ENCODE results near the gene HCRTR1. TPM values are rescaled to one million over a fixed set of nuclear protein-coding genes. Genes with fewer than 3 reads are reported as not detected.

HCRTR1 gene
- total and polyA plus RNA-seq, 4 experiments from 2014 or later = not detected

DNA sequence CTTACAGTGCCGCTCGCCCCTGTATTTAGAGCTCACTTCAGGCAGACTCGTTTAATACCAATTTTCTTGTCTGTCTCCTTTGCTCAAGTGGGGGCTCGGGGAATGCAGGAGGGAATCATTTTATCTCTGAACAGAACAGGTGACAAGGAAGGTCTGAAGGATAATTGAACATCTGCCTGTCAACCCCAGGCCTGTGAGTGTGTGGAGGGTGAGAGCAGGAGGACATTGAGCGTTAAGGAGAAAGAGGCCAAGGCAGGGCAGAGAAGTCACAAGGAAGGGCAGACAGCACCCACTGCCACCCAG, 36.9 kb downstream of the HCRTR1 start:
- Mint-ChIP-seq H3K9me3 (no peaks in the 10 kb centered on the region), H3K27me3 (peaks cover 2 to 6% of the 10 kb centered on the region in 2 donors), H3K27ac (peak overlapping the region in 2 of 7 donors; percentile 6 to 14), H3K4me1 (no peaks in the 10 kb centered on the region), H3K4me3 (no peak overlapping the region), H3K36me3 (no peaks in the 10 kb centered on the region)
- ChIA-PET CTCF (ENCODE audit: partially characterized antibody) (no interaction called here), POLR2A (ENCODE audit: partially characterized antibody) (interaction anchor here (0.9 kb wide), 1 partner anchor 10 kb away, joined by 3 read pairs; the partner anchor contains the start of gene PEF1)
- intact Hi-C loops (cut with micrococcal nuclease) = no loop called here
- Histone ChIP-seq H3K27ac (ENCODE audit: low read depth, low read length) (no peak overlapping the region), H3K27me3 (ENCODE audit: insufficient read depth, low read length) (no peaks in the 10 kb centered on the region), H3K9me3 (ENCODE audit: control insufficient read depth in 1 of 2, low read length in 2 of 2) (no peaks in the 10 kb centered on the region), H3K4me3 (ENCODE audit: low read length in 2 of 2) (no peak overlapping the region), H3K4me1 (ENCODE audit: insufficient read depth, low read length) (no peaks in the 10 kb centered on the region), H3K36me3 (ENCODE audit: insufficient read depth, low read length) (no peaks in the 10 kb centered on the region)
- peak in 1 of 5 donors; percentile 11 for DNase-seq

DNA sequence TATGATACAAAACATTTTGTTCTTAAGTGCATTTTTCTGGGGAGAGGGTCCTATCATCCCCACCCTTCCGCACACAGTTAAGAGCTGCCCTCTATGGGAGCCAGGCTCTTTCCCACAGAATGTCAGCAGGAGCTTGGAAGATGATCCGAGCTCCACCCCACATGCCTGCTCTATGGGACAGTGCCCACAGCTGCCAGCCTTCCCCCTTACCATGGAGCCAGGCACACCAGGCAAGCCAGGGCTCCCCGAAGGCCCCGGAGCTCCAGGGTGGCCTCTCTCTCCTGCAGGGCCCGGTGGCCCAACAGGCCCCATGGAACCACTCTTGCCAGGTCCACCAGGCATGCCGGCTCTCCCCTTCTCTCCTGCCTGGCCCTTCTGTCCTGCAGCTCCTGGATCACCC, 37.6 kb downstream of the HCRTR1 start:
- no peaks in the 10 kb centered on the region for H3K9me3 ChIP-seq (ENCODE audit: control insufficient read depth in 1 of 2, low read length in 2 of 2)
- Mint-ChIP-seq H3K27ac (peak overlapping the region in 2 of 7 donors; percentile 22 to 43), H3K9me3 (no peaks in the 10 kb centered on the region), H3K4me1 (no peaks in the 10 kb centered on the region), H3K36me3 (no peaks in the 10 kb centered on the region), H3K4me3 (no peak overlapping the region), H3K27me3 (peaks cover 2 to 6% of the 10 kb centered on the region in 2 donors)
- no peak overlapping the region for H3K27ac ChIP-seq (ENCODE audit: low read depth, low read length)
- no peak overlapping the region for H3K4me3 ChIP-seq (ENCODE audit: low read length in 2 of 2)
- CTCF ChIA-PET (ENCODE audit: partially characterized antibody) = no interaction called here
- H3K36me3 ChIP-seq (ENCODE audit: insufficient read depth, low read length) = no peaks in the 10 kb centered on the region
- POLR2A ChIA-PET (ENCODE audit: partially characterized antibody) = interaction anchor here (0.9 kb wide), 1 partner anchor 10 kb away, joined by 3 read pairs; the partner anchor contains the start of gene PEF1
- no peaks in the 10 kb centered on the region for H3K4me1 ChIP-seq (ENCODE audit: insufficient read depth, low read length)
- no peaks in the 10 kb centered on the region for H3K27me3 ChIP-seq (ENCODE audit: insufficient read depth, low read length)
- intact Hi-C loops (cut with micrococcal nuclease) = no loop called here
- peak in 1 of 5 donors; percentile 23 for DNase-seq

DNA sequence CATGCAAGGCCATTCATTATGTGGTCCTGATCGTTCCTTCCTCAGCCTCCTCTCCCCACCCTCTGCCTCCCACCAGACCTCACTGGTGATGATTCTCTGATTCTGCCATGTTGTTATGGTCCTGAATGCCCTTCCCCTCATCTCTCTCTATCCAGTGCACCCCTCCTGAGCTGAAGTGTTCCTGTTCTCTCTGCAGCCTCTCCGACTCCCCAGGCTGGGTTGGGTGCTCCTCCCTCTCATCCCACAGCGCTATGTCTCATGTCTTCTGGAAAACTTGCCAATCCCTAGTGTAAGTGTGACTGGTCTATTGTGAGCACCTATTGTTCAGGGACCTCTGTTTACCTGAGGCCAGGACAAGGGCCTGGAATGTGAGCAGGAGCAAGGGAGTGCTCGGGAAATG, 38.3 kb downstream of the HCRTR1 start:
- Mint-ChIP-seq H3K36me3 (no peaks in the 10 kb centered on the region), H3K27ac (no peak overlapping the region), H3K9me3 (no peaks in the 10 kb centered on the region), H3K27me3 (peaks cover 2 to 6% of the 10 kb centered on the region in 2 donors), H3K4me3 (no peak overlapping the region), H3K4me1 (no peaks in the 10 kb centered on the region)
- CTCF ChIA-PET (ENCODE audit: partially characterized antibody) = no interaction called here
- Histone ChIP-seq H3K4me3 (ENCODE audit: low read length in 2 of 2) (no peak overlapping the region), H3K27me3 (ENCODE audit: insufficient read depth, low read length) (no peaks in the 10 kb centered on the region), H3K4me1 (ENCODE audit: insufficient read depth, low read length) (no peaks in the 10 kb centered on the region), H3K27ac (ENCODE audit: low read depth, low read length) (no peak overlapping the region), H3K36me3 (ENCODE audit: insufficient read depth, low read length) (no peaks in the 10 kb centered on the region), H3K9me3 (ENCODE audit: control insufficient read depth in 1 of 2, low read length in 2 of 2) (no peaks in the 10 kb centered on the region)
- POLR2A ChIA-PET (ENCODE audit: partially characterized antibody) = no interaction called here
- peak in 1 of 5 donors; percentile 10 for DNase-seq
- intact Hi-C loops (cut with micrococcal nuclease) = no loop called here

DNA sequence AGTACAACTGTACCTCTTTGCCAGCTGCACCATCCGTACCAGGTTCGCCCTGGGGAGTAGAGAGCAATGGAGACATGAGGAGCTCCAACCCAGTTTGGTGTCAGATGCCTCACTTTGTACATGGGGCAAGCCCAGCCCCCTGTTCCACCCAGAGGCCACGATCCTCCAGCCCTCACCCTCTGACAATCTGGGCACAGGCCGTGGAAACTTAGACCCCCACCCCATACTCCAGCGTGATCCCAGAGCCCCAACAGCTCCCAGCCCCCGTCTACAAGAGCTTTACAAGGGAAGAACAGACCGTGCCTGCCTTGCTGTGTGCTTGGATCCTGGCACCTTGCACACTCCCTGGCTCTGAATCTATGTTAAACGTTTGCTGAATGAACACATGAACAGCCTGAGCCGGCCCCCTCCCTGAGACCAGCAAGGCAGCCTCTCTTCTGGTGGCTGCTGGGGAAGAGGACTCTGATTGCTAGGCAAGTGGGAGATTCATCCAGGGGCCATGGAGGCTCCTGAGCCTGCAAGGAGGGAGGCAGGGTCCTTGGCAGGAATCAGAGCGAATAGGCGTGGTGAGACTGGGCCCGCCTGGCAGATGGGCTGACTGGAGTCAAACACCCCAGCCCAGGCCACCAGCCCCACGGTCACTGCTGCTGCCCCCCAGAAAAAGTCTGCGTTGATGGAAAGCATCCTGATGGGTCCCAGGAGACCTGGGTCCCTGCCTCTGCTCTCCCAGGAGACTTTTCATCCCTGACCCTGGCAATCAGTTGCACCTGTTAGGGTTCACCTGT, 39.7 kb downstream of the HCRTR1 start:
- peak in 1 of 5 donors; percentile 17 for DNase-seq
- no peaks in the 10 kb centered on the region for H3K27me3 ChIP-seq (ENCODE audit: insufficient read depth, low read length)
- peak overlapping the region in 1 of 7 donors; percentile 53 for H3K27ac Mint-ChIP-seq
- CTCF ChIA-PET (ENCODE audit: partially characterized antibody) = no interaction called here
- no peaks in the 10 kb centered on the region for H3K9me3 ChIP-seq (ENCODE audit: control insufficient read depth in 1 of 2, low read length in 2 of 2)
- H3K9me3 Mint-ChIP-seq = no peaks in the 10 kb centered on the region
- no peak overlapping the region for H3K4me3 ChIP-seq (ENCODE audit: low read length in 2 of 2)
- H3K36me3 ChIP-seq (ENCODE audit: insufficient read depth, low read length) = no peaks in the 10 kb centered on the region
- POLR2A ChIA-PET (ENCODE audit: partially characterized antibody) = no interaction called here
- H3K4me1 ChIP-seq (ENCODE audit: insufficient read depth, low read length) = no peaks in the 10 kb centered on the region
- intact Hi-C loops (cut with micrococcal nuclease) = no loop called here
- H3K36me3 Mint-ChIP-seq = no peaks in the 10 kb centered on the region
- no peak overlapping the region for H3K4me3 Mint-ChIP-seq
- H3K27me3 Mint-ChIP-seq = peaks cover 2 to 6% of the 10 kb centered on the region in 2 donors
- no peaks in the 10 kb centered on the region for H3K4me1 Mint-ChIP-seq
- no peak overlapping the region for H3K27ac ChIP-seq (ENCODE audit: low read depth, low read length)

DNA sequence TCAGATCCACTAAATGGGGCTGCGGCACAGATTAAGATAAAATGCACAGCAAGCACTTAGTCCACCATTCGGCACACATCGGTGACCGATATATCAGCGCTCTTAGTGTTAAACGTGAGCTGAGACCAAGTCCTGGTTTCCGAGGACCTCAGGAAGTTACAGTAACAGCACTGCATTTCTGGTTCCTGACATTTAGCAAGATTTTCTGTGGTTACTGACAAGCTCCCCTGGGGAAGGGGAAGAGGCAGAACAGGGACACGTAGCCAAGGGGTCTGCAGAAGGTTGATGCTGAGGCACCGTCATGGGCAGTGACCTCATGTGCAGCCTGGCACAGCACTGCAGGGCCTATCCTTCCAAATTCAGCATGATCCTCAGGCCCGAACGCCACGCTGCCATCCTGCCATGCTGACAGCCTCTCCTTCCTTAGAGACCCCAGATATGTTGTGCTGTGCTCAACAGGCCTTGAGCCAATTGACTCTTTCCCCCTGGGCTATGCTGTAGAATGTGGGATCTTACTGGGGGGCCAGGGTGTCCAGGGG, 40.6 kb downstream of the HCRTR1 start:
- intact Hi-C loops (cut with micrococcal nuclease) = no loop called here
- no peak for DNase-seq
- H3K4me1 Mint-ChIP-seq = no peaks in the 10 kb centered on the region
- H3K27me3 Mint-ChIP-seq = peaks cover 3 to 6% of the 10 kb centered on the region in 2 donors
- H3K4me3 Mint-ChIP-seq = no peak overlapping the region
- Histone ChIP-seq H3K27me3 (ENCODE audit: insufficient read depth, low read length) (no peaks in the 10 kb centered on the region), H3K4me1 (ENCODE audit: insufficient read depth, low read length) (no peaks in the 10 kb centered on the region), H3K9me3 (ENCODE audit: control insufficient read depth in 1 of 2, low read length in 2 of 2) (no peaks in the 10 kb centered on the region), H3K27ac (ENCODE audit: low read depth, low read length) (no peak overlapping the region), H3K4me3 (ENCODE audit: low read length in 2 of 2) (no peak overlapping the region), H3K36me3 (ENCODE audit: insufficient read depth, low read length) (no peaks in the 10 kb centered on the region)
- no peak overlapping the region for H3K27ac Mint-ChIP-seq
- ChIA-PET POLR2A (ENCODE audit: partially characterized antibody) (no interaction called here), CTCF (ENCODE audit: partially characterized antibody) (no interaction called here)
- H3K9me3 Mint-ChIP-seq = no peaks in the 10 kb centered on the region
- no peaks in the 10 kb centered on the region for H3K36me3 Mint-ChIP-seq

DNA sequence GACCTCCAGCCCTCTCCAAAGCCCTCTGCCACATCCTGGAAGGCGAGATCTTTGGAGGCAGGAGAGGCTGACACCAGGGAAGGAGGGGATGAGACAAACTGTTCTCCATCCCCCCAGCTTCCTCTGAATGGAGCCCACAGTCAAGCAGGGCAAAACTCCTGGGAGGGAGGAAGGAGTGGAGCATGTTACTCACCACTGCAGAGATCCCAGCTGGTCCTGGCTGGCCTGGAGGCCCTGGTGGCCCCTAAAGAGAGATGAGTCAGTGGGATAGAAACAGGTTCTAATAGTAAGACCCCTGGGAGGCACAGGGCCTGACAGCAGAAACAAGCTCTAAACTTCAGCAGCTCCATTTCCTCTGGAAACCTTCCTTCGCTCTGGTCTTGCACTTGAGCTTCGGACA, 41.2 kb downstream of the HCRTR1 start:
- peaks cover 5 to 10% of the 10 kb centered on the region in 2 donors for H3K27me3 Mint-ChIP-seq
- H3K4me1 ChIP-seq (ENCODE audit: insufficient read depth, low read length) = no peaks in the 10 kb centered on the region
- H3K4me3 Mint-ChIP-seq = no peak overlapping the region
- H3K27me3 ChIP-seq (ENCODE audit: insufficient read depth, low read length) = no peaks in the 10 kb centered on the region
- no peaks in the 10 kb centered on the region for H3K4me1 Mint-ChIP-seq
- no peak overlapping the region for H3K4me3 ChIP-seq (ENCODE audit: low read length in 2 of 2)
- no peak overlapping the region for H3K27ac ChIP-seq (ENCODE audit: low read depth, low read length)
- ChIA-PET CTCF (ENCODE audit: partially characterized antibody) (no interaction called here), POLR2A (ENCODE audit: partially characterized antibody) (no interaction called here)
- DNase-seq = no peak
- H3K9me3 Mint-ChIP-seq = no peaks in the 10 kb centered on the region
- H3K27ac Mint-ChIP-seq = no peak overlapping the region
- H3K36me3 Mint-ChIP-seq = no peaks in the 10 kb centered on the region
- H3K36me3 ChIP-seq (ENCODE audit: insufficient read depth, low read length) = no peaks in the 10 kb centered on the region
- no peaks in the 10 kb centered on the region for H3K9me3 ChIP-seq (ENCODE audit: control insufficient read depth in 1 of 2, low read length in 2 of 2)
- intact Hi-C loops (cut with micrococcal nuclease) = no loop called here

DNA sequence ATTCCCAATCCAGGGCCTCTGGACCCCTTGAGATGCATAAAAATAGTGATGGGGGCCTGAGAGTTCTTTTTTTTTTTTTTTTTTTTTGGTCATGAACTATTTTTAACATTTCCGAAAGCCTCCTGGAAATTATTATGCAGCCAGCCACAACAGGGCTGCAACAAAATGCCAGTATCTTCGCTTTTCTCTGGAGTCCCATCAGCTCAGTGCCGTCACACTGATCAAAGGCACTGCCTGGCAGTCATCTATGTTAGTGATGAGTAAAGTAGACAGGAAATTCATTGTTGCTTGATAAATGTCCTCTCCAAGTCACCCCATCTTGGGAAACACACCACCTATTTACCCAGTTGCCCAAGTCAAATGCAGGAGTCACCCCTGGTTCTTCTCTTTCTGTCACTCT, 42.4 kb downstream of the HCRTR1 start:
- Mint-ChIP-seq H3K4me1 (no peaks in the 10 kb centered on the region), H3K36me3 (no peaks in the 10 kb centered on the region), H3K4me3 (no peak overlapping the region), H3K27me3 (peaks cover 6 to 12% of the 10 kb centered on the region in 2 donors), H3K27ac (no peak overlapping the region), H3K9me3 (no peaks in the 10 kb centered on the region)
- no peak overlapping the region for H3K4me3 ChIP-seq (ENCODE audit: low read length in 2 of 2)
- H3K4me1 ChIP-seq (ENCODE audit: insufficient read depth, low read length) = no peaks in the 10 kb centered on the region
- H3K27ac ChIP-seq (ENCODE audit: low read depth, low read length) = no peak overlapping the region
- CTCF ChIA-PET (ENCODE audit: partially characterized antibody) = interaction anchor here (7.5 kb wide), 1 partner anchor 130 kb away, joined by 126 read pairs; no protein-coding TSS in a partner anchor
- H3K9me3 ChIP-seq (ENCODE audit: control insufficient read depth in 1 of 2, low read length in 2 of 2) = no peaks in the 10 kb centered on the region
- H3K36me3 ChIP-seq (ENCODE audit: insufficient read depth, low read length) = no peaks in the 10 kb centered on the region
- no peak for DNase-seq
- no peaks in the 10 kb centered on the region for H3K27me3 ChIP-seq (ENCODE audit: insufficient read depth, low read length)
- intact Hi-C loops (cut with micrococcal nuclease) = loop anchor here (5.0 kb wide), 1 partner anchor 752 kb away; no protein-coding TSS in a partner anchor
- POLR2A ChIA-PET (ENCODE audit: partially characterized antibody) = no interaction called here
